Left lung (tissue), 10 donors: ENCODE data around the gene KSR2. TPM values are rescaled to one million over a fixed set of nuclear protein-coding genes. Genes with fewer than 3 reads are reported as not detected.

Experiments used
- ATAC-seq: fragments of 200-7000 bp; cut with Tn5 transposase; one replicate; pipeline ENCODE4 v1.9.1; 2020; ENCODE audit warnings: moderate library complexity
- DNase-seq, 4 donors: peaks; one replicate each; pipeline ENCODE4 v3.0.0-alpha.2; 2013 to 2020
- H3K27ac ChIP-seq, 2 donors: fragments of 200-600 bp; sonication (generic) in 1 of 2; one replicate each; pipeline versions ENCODE4 v1.5.0 to v1.8.0; 2020 to 2021
- H3K27me3 ChIP-seq, 2 donors: fragments of 200-600 bp; sonication (generic) in 1 of 2; one replicate each; pipeline versions ENCODE4 v1.5.0 to v1.8.0; 2020 to 2021
- H3K36me3 ChIP-seq, 2 donors: fragments of 200-600 bp; sonication (generic) in 1 of 2; one replicate each; pipeline versions ENCODE4 v1.5.0 to v1.8.0; 2020 to 2021
- H3K4me1 ChIP-seq, 2 donors: fragments of 200-600 bp; one replicate each; pipeline ENCODE4 v1.8.0; 2021
- H3K4me3 ChIP-seq, 2 donors: fragments of 200-600 bp; sonication (generic) in 1 of 2; one replicate each; pipeline versions ENCODE4 v1.5.0 to v1.8.0; 2020 to 2021; ENCODE audit warnings: mild to moderate bottlenecking in 1 of 2
- H3K9me3 ChIP-seq, 2 donors: fragments of 200-600 bp; sonication (generic) in 1 of 2; one replicate each; pipeline versions ENCODE4 v1.5.0 to v1.8.0; 2020 to 2021
- intact Hi-C, 2 donors: fragments of 100-400 bp; cut with DNase I; formaldehyde crosslinking; loops; one replicate each; pipeline versions ENCODE4 v1.11.2 to v1.14.2; 2022
- polyA plus RNA-seq, 6 donors: library from polyadenylated mRNA; unstranded; fragments of 120-200 nt; gene quantifications; one replicate each; pipeline ENCODE4 v1.2.1, GENCODE V29; 2013; ENCODE audit not compliant: insufficient read length in 6 of 6
- total RNA-seq, 2 donors: library from RNA; stranded (reverse); fragmentation: NEBNext Ultra II Directional; extraction: Animal tissue kit (Norgen Biotek cat#: 25700); gene quantifications; one replicate each; pipeline ENCODE4 v1.2.1, GENCODE V29; 2021
- TF ChIP-seq, protein P1 (sequence below), 2 donors: fragments of 200-600 bp; sonication (generic) in 1 of 2; IDR thresholded peaks; one replicate each; pipeline versions ENCODE4 v1.5.0 to v1.8.0; 2021; ENCODE audit warnings: antibody characterized with exemption in 2 of 2
- donor health status: DM: no; HTN: yes; CAD: no.
- donor health status: DM: no; HTN: no; CAD: no.

Gene KSR2
- total and polyA plus RNA-seq, 8 donors, result 0.28 to 1.4 (median 0.41) TPM

DNA sequence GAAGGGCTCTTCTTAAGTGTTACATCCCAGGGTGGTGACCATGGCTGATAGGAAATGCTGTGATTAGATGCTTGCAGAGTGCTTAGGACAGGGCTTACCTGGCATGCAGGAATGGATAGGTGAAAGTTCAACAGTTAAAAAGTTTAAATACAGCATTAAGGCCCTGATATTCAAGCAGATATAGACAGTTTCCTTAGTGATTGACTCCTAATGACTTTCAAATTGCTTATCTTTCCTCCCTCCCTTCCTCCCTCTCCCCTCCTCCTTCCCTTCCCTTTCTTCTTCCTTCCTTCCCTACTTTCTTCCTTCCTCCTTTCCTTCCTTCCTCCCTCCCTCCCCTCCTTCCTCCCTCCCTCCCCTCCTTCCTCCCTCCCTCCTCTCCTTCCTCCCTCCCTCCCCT lies 362.8 kb downstream of the KSR2 start:
- Histone ChIP-seq H3K36me3 (no peaks in the 10 kb centered on the region), H3K27ac (no peak overlapping the region), H3K4me3 (no peak overlapping the region), H3K4me1 (no peaks in the 10 kb centered on the region), H3K9me3 (no peaks in the 10 kb centered on the region), H3K27me3 (no peaks in the 10 kb centered on the region)
- DNase-seq, result no peak
- TF ChIP-seq, protein P1, sequence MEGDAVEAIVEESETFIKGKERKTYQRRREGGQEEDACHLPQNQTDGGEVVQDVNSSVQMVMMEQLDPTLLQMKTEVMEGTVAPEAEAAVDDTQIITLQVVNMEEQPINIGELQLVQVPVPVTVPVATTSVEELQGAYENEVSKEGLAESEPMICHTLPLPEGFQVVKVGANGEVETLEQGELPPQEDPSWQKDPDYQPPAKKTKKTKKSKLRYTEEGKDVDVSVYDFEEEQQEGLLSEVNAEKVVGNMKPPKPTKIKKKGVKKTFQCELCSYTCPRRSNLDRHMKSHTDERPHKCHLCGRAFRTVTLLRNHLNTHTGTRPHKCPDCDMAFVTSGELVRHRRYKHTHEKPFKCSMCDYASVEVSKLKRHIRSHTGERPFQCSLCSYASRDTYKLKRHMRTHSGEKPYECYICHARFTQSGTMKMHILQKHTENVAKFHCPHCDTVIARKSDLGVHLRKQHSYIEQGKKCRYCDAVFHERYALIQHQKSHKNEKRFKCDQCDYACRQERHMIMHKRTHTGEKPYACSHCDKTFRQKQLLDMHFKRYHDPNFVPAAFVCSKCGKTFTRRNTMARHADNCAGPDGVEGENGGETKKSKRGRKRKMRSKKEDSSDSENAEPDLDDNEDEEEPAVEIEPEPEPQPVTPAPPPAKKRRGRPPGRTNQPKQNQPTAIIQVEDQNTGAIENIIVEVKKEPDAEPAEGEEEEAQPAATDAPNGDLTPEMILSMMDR (IDR thresholded peaks at IDR 0.05), result no peak
- ATAC-seq, result no peak
- intact Hi-C loops, result no loop called here

DNA sequence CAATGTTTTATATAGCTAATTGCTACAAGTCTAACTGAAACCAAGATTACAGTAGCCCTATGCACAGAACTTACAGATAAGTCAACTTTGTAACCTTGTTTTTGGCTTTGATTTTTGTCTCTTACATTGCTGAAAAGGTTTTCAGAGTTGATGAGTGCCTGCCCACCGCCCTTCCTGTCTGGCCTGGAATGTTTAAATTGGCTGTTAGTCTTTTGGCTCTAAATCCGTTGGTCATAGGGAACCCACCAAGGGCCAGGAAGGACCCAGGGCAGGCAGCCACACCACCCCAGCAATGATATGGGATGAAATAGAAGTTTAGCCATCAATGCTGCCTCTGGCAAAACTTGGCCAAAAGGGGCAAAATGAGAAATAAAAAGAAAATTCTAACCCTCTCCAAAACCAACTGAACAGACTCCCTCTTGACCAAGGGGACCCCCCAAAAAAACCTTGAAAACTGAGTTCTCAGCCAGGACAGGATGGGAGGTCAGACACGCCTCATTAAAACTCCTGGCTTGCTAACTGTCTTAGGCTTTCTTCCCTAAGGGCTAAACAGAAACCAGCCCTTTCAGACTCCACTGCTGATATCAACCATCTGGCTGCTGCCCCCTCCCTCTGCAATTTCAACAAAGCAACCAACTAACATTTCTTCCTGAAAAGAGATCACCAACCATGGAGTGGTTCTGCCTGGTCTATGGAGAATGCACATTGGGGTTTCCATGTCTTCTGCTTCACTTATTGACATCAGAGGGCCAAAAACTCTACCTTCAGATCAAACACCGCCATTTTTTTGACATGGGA lies 365.3 kb downstream of the KSR2 start:
- H3K27ac ChIP-seq, result no peak overlapping the region
- intact Hi-C loops, result no loop called here
- H3K4me3 ChIP-seq, result no peak overlapping the region
- H3K36me3 ChIP-seq, result no peaks in the 10 kb centered on the region
- H3K9me3 ChIP-seq, result no peaks in the 10 kb centered on the region
- ATAC-seq (no peak), DNase-seq (no peak)
- no peaks in the 10 kb centered on the region for H3K4me1 ChIP-seq
- H3K27me3 ChIP-seq, result no peaks in the 10 kb centered on the region
- TF ChIP-seq, protein P1 (IDR thresholded peaks at IDR 0.05), result no peak

GRCh38 chr12:117599849-117600248 lies 368.9 kb downstream of the KSR2 start:
- no peak overlapping the region for H3K4me3 ChIP-seq
- intact Hi-C loops, result no loop called here
- TF ChIP-seq, protein P1 (IDR thresholded peaks at IDR 0.05), result no peak
- DNase-seq, result no peak
- H3K27ac ChIP-seq, result no peak overlapping the region
- H3K27me3 ChIP-seq, result no peaks in the 10 kb centered on the region
- no peaks in the 10 kb centered on the region for H3K9me3 ChIP-seq
- no peak for ATAC-seq
- no peaks in the 10 kb centered on the region for H3K36me3 ChIP-seq
- no peaks in the 10 kb centered on the region for H3K4me1 ChIP-seq

DNA sequence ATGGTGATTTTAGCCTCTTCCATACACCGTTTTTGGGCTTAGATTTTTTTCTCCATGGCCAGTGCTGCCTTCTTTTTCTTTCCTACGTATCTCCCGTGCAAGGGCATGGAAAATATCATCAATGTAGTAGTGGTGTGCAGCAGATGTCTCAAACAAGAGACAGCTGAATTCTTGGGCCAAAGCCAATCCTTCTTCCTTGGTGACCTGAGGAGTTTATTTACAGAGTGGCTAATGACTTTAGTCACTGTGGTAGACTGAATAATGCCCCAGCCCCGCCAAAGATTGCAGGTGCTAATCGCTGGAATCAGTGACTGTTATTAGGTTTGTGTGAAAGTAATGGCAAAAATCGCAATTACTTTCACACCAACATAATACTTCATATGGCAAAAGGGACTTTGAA lies 371.8 kb downstream of the KSR2 start:
- Histone ChIP-seq H3K36me3 (no peaks in the 10 kb centered on the region), H3K27me3 (peaks cover 0 to 23% of the 10 kb centered on the region in 2 donors), H3K27ac (no peak overlapping the region), H3K4me3 (no peak overlapping the region), H3K4me1 (no peaks in the 10 kb centered on the region), H3K9me3 (no peaks in the 10 kb centered on the region)
- TF ChIP-seq, protein P1 (IDR thresholded peaks at IDR 0.05), result no peak
- intact Hi-C loops, result no loop called here
- no peak for DNase-seq
- no peak for ATAC-seq

GRCh38 chr12:117595751-117596150 lies 373.0 kb downstream of the KSR2 start:
- H3K36me3 ChIP-seq, result no peaks in the 10 kb centered on the region
- H3K9me3 ChIP-seq, result peaks cover 0 to 1% of the 10 kb centered on the region in 2 donors
- DNase-seq (no peak), ATAC-seq (no peak)
- H3K4me3 ChIP-seq, result no peak overlapping the region
- intact Hi-C loops, result no loop called here
- TF ChIP-seq, protein P1 (IDR thresholded peaks at IDR 0.05), result no peak
- H3K27ac ChIP-seq, result no peak overlapping the region
- peaks cover 0 to 24% of the 10 kb centered on the region in 2 donors for H3K27me3 ChIP-seq
- H3K4me1 ChIP-seq, result no peaks in the 10 kb centered on the region
